Endometrial microvascular endothelial cells (primary cell): ENCODE data around the gene DLL1. TPM values are rescaled to one million over a fixed set of nuclear protein-coding genes. Genes with fewer than 3 reads are reported as not detected.

ENCODE experiments used
- in situ Hi-C: cut with HindIII; loops from 2 replicates; pipeline ENCODE4 v1.10.0; 2017; ENCODE audit warnings: low sequenced_read_pairs, low pct_unique_long_range_greater_than_20kb; ENCODE audit errors: inconsistent ontology term
- total RNA-seq: library from RNA; depleted of rRNA; stranded (reverse); fragments of >200 nt; gene quantifications from one replicate; pipeline ENCODE4 v1.2.3, GENCODE V29; 2015; ENCODE audit errors: inconsistent ontology term

Gene DLL1
- total RNA-seq, 1 donor from 2014 or later = 0.37 TPM

DNA sequence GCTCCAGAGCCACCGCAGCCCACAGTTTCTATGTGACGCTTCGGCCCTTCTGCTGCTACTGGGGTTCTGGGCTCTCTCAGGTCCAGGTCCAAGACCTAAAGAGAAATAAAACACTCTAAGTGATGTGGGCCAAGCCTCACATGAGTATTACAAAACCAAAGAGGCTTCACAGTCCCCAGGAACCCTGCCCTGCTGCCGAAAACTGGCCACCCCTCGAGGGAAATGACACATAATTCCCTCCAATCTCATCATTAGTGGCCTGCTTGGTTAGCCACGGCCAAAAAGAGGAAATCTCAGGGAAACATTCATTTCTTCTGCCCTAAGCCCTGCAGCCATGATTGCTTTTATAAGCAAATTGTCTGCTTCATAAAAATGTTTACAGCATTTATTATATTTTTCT lies 32.5 kb downstream of the DLL1 start:
- in situ Hi-C loops = no loop called here

DNA sequence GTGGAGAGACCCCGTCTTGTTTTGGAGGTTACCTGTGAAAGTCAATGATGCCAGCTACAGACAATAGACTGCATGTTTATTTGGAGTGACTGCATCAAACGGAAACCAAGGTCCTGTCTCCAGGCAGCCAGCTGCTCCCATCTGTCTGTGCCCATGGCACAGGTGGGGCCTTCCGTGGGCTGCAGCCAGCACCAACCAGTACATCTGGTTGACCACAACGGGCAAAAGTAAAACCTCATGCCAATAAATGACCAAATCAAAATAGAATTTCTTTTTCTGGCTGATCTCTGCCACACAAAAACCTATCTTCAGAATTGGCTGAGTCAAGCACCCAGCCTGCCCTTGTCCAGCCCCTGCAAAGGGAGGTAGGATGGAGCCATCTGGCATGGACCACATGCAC lies 33.5 kb downstream of the DLL1 start:
- in situ Hi-C loops = no loop called here

DNA sequence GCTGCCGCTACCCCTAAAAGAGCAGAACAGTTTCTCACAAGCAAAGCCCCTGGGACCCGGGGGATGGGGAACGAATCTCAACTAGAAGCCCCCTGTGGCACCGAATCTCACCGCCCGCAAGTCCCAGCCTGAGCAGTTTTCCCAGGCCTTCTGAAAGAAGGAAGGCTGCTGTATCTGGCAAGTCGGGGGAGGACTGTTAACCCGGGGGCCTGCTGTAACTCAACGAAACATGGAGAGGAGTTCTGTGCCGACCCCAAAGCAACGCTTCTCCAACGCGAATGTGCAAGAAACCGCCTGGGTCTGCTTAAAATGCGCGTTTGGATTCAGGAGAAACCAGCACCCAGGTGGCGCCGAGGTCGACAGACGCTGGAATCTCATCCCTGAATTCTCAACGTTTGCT lies 34.2 kb downstream of the DLL1 start:
- in situ Hi-C loops = no loop called here

DNA sequence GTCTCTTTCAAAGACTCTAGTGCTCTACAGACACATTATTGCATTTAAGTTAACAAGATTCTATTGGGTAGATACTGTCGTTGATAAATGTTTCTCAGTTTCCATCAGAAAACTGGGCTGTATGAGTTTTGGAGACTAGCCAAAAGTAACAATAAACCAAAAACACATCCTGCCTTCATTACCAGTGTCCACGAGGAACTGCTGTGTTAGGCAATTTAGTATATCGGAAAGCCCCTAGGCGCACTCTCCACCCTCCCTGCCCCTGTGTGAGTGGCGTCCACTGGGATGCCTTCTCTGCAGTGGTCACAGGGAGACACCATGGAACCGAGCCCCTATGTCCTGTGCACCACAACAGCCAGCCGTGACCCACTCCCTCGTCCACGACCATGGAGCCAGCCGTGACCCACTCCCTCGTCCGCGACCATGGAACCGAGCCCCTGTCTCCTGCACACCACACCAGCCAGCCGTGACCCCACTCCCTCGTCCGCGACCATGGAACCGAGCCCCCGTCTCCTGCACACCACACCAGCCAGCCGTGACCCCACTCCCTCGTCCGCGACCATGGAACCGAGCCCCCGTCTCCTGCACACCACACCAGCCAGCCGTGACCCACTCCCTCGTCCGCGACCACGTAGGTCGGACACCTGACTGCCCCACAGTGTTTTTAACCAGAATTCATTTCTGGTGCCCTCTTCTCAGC lies 35.3 kb downstream of the DLL1 start:
- in situ Hi-C loops = no loop called here

DNA sequence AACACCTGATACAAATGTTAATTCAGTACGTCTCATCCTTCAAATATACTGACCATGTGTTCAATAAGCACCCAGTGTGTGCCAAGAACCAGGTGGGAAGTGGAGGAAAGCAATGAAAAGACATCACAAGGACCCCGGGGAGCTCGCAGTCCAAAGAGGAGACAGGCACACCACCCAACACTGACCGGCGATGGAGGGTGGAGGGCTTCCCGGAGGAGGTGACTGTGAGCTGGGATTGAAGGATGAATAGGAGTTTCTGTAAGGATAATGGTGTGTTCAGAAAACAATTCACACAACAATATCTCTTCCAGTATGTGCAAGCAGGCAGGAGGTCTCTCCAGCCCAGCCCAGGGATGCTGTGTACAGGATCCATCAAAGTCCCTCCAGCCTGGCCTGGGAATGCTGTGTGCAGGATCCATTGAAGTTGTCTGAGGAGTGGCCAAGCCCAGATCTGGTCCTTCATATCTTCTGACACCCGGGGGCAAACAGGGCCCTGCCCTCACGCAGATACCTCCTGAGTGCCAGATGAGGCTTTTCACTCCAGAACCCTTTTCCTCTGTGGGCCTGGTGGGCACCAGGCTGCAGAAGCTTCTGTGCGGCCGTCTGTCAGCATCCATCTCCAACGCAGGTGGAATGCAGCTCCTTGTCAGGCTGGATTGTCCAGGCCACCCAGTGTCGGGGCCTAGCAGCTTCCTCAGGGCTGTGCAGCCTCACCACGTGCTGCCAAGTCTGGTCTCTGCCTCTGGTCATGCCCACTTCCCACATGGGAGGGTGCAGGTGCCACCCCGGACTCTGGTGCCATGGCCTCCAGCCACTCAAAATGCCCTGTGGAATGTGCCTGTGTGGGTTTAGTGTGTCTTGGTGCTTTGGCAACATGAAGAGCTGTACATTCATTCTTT lies 36.3 kb downstream of the DLL1 start:
- in situ Hi-C loops = no loop called here

DNA sequence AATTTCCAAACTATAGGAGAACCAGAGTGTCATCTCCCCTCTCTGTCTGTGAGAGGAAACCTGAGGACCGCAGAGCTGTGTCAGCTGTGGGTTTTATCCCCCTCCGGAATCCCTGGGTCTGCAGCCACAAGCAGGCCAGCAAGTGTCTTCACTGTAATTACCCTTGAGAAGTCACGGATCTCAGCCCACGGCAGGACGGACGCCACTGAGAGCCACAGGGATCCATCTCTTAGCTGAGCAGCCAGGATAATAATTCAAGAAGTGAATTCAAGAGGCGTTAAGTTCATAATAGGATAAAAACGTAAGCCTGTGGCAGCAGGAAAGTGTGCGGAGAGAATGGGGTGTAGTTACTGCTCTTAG lies 37.0 kb downstream of the DLL1 start:
- in situ Hi-C loops = no loop called here

DNA sequence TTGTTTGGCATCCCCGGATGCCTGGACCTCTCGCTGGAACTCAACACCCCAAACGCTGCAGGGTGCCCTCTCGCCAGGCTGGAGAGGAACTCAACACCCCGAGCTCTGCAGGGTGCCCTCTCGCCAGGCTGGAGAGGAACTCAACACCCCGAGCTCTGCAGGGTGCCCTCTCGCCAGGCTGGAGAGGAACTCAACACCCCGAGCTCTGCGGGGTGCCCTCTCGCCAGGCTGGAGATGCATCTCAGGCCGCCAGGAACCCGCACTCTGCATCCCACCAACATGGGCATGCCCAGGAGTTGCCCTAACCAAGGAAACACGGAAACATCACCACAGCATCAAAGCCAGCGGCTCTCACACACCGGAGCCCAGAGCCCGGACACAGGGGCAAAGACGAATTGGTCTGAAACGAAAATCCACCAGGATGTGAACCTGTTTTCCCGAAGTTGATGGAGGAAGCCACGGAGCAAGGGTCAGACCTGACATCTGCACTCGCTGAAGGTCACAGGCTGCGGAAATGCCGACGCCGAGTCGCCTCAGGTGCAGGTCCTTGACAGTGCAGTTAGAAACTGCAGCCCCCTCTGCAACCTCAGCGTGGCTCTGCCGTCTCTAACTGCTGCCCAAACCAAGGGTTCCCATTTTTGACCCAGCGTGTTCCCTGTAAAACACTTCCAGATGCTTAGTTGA lies 37.5 kb downstream of the DLL1 start:
- in situ Hi-C loops = no loop called here

DNA sequence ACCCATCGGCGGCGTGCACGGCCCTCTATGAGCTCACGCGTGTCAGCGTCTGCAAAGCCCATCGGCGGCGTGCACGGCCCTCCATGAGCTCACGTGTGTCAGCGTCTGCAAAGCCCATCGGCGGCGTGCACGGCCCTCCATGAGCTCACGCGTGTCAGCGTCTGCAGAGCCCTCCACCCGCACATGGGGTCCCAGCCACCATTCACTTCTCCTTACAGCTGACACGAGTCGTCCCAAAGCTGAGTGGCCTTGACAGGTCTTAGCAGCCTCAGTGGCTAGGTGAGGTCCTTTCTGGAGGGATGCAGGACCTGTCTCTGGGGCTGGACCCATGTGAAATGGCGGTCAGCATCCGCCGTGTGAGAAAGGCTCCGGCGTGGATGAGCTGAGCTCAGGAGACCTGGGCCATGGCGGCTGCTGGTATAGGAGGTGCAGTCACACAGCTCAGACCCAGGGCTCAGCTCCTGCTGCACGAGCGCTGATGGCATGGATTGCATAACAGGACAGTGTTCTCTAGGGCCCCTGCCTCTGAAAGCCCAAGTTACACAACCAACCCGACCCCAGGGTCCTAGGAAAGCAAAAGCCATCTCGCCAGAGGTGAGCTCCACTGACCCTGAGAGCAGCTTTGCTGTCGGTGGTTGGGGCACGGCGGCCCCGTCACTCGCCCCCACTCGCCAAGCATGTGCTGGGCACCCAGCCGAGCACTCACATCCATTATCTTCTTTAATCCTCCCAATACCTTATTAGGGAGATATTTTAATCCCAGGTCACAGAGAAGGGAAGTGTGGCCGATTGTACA lies 38.9 kb downstream of the DLL1 start:
- in situ Hi-C loops = no loop called here

DNA sequence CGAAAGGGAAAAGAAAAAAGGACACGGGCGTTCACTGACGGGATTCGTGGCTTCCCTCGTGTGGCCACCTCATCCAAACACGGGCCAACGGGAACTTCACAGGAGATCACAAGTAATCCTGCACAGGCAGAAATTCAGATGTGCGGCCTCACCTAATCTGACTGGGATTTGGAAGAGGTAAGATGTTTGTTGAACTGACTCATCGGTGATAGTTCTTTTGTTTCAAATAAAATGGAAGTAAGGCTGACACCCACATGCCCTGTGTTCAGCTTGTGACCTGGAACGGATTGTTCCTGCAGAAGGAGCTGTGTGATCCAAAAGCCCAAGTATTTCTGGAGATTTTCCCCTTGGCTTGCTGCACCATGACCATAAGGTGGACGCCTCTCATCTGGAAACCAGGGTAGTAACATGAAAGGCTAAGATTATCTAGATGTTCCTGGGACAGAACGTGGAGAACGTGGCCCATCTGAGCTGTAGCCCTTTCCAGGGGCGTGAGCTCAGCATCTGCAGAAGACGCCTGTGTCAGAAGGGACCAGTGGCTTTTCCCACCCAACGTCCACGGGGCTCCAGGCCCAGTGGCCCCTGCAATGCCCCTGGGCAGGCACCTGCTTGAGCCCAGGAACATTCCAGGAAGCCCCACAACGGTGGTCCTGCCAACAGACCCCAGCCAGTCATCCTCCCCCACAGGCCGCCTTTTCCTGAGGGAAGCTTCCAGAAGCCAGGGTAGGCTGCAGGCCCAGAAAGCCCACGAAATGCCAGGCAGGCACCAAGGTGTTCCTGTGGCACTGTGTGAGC lies 39.7 kb downstream of the DLL1 start:
- in situ Hi-C loops = no loop called here

DNA sequence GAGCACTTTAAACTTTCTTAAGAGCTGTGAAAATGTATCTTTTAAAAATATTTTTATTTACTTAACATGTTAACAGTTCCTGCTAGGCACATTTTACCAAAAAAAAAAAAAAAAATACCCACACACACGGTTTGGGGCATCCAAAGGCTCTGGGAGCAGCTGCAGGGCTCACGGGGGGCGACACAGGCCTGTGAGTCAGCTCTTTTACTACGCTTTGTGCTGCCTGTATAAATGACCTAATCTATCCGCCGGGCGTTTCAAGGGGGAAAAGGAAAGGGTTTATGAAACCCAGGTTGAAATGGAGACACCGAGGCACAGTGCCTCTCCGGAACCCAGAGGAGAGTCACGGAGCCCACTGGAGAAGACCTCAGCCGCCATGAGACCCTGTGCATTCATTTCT lies 40.4 kb downstream of the DLL1 start:
- in situ Hi-C loops = no loop called here

DNA sequence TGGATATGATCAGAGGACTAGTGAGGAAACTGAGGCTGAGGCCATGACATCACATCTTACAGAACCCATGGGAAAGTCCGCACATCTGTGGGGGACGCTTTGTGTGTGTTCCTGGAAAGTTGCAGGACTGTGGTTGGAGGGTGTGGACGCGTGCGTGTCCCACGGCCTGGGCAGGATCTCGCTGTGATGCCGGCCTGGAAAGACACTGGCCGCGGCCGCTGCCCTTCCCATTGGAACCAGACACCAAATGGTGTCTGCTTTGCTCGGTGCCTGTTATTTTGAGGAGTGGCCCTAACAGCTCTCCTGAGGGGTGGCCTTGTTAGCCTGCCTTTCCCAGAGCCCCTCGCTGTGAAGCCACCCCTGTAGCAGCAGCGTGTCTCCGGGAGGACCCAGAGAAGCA lies 41.1 kb downstream of the DLL1 start:
- in situ Hi-C loops = no loop called here

DNA sequence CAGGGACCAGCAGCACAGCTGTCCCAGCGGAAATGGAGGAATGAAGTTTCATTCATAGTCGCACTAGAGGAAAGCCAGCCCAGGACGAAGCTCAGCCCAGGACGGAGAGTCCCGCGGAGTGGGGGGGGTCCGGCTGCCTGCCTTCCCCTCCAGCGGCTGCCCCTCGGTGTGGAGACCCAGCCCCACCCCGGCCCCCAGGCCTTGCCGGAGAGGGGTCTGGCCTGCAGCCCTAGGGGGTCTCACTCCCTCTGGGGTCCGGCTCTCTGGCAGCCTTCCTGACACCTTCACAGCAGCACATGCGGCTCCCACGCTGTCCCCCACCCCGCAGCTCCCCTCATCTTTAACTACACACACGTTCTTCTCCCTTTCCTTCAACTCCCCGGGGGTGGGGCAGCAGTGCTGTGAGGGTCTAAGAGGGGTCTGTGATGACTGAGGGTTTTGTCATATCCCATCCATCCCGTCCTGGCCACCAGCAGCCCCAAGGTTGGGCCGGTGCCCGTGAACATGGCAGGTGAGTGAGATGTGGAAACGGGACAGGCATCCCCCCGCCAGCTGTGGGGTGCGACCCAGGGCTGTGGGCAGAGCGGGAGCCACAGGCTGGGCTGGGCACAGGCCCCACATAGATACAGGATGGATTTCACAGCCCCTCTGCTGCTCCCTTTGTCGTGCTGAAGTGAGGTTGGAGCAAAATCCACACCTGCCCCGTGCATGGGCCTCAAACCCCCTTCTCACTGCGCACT lies 41.8 kb downstream of the DLL1 start:
- in situ Hi-C loops = no loop called here

DNA sequence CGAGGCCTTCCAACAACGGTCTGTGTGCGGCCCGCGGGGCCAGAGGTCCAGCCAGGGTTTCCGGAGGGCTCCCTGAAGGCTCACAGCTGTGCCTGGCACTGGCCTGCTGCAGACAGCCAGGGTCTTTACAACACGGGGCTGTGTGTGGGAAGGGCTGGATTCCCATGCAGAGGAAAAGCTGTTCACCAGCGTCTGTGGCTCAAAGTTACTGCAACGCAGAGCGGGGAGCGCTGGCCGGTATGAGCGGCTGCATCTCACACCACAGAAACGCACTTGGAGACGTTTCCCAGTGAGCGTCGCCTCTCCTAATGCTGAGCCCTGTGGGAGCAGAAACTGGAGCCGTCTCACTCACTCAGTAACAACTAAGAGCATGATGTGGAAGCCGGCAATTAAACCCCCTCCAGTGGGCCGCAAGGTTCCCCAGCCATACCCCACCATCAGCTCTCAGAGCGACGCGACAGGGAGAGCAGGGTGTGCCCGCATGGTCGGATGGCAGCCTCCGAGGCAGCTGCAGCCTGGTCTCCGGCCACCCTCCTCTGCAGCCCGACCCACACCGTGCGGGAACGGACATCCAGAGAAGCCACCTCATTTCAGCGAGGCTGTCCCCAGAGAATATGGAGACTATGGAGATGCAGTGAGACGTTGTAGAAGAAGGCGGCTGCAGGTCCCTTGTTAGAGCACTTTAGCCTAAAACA lies 42.6 kb downstream of the DLL1 start:
- in situ Hi-C loops = no loop called here

DNA sequence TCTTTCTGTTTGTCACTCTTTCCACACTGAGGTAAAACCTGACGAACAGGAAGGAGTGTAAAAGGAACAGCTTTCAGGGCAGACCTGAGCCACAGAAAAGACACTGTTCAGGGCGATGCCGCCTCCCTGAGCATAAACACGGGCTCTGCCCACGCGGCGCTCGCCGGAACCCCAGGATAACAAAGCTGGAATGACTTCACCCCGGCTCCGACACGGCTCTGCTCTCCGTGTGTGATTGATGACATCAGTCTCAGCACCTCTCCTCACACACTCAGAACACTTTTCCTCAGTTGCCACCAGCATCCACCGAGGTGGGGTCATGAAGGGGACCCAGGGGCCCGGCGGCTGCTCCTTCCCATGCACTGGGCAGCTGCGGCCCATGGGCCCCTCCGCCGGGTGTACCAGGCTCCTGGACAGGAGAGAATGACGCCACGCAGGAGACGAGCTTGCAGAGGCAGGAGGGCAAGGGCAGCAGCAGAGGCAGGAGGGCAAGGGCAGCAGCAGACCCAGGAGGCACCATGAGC lies 43.6 kb downstream of the DLL1 start:
- in situ Hi-C loops = no loop called here

DNA sequence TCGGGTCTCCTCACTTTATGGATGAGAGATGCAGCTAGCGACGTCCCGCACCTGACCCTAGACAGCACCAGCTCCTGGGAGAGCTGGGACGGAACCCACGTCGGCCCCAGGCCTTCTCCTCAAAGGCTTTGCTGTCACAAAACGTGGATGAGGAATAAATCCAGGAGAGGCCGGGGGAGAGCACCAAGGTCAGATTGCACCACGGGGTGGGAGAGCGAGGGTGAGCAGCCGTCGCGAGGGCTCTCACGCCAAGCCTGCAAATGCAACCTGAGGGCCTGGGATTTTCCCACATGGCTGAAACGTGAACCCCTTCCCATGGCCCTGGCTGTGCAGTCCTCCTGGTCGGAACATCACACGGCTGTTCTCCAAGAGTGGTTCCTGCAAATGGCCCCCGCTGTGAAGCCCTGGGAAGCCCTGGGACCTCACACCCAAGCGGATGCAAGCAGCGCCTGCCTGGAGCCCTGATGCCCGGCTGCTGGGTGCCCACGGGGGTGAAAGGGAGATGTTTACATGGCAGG lies 45.3 kb downstream of the DLL1 start:
- in situ Hi-C loops = no loop called here

DNA sequence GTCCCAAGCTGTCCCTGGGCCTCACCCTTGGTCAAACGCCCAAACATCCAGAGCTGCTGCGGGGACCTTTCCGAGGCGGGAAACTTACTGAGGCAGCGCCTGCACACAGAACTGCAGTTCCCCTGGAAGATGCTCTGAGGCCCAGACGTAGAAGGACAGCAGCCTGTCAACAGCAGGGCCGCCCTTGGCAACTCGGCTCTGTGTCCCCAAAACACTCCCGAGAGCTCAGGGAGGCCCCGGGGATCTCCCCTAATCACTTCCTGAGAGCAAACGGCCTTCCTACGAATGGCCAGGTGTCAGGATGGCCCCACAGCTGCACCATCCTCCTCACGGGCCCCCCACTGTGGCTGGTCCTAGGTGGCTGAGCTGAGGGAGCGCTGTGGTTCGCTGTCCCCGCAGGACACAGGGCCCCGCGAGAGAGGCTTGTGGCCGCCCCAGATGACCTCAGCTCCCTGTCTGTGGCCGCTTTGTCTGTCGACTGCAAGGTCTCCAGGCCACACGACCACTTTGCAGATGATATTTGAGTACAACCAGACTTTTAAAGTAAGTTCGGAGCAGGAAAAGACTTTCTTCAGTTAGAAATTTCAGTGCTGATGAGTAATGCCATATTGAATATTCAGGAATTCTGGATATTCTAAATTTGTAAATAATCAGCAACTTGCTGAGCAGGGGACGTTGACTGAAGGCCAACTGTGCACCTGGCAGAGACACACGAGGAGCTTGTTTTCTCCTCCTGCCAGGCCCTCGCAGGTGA lies 46.0 kb downstream of the DLL1 start:
- in situ Hi-C loops = no loop called here
